Measurements from ENCODE around the gene WAC.
"Not testable (repeated sequence)": the region's sequence is repeated elsewhere in the genome, so short reads cannot be mapped to it uniquely, and the experiment has no call there.

Gene WAC

DNA sequence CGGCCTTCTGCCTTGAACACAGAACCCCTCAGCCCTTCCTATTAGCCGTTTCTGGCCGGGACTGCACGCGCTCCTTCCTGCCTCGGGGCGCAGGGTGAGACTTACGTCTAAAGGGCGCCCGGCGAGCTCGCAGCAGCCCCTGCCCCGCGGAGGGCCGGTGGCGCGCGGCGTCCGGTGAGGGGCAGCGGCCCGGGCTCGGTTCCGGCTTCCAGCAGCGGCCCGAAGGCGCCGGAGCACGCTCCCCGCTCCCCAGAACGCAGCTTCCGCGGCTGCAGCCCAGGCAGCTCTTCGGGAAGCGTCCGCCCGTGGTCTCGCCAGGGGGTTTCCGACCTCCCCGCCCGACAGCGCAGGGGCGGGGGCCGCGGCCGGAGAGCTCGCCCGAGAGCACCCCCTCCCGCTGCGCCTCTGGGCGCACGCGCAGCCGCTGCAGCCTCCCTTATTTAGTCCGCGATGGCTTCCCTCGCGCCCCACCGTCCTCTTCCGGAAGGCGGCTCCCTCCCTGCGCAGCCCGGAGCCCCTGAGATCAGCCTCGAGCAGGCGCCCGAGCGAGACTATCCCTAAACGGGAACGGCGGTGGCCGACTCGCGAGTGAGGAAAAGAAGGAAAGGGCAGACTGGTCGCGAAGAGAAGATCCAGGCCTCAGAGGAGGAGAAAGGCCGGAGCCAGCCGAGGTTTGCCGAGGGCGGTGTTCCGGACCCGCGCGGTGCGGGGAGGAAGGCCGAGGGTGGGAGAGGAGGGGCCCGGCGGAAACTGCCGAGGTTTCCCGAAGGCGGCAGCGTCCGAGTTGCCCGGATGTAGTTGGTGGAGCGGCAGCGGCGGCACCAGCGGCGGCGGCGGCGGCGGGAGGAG lies at the start of gene WAC:
WAC (plus strand) TSS at position 782 of the 849 bp plus-strand sequence. CDS start 462 bp downstream, outside the sequence.
- DNase-seq (ENCODE audit: low read depth): peak; percentile 97

- no peak for DNase-seq (ENCODE audit: low read depth)
Measured at GRCh38 chr10:28489206-28489605, 43.7 kb upstream of the WAC start.

DNA sequence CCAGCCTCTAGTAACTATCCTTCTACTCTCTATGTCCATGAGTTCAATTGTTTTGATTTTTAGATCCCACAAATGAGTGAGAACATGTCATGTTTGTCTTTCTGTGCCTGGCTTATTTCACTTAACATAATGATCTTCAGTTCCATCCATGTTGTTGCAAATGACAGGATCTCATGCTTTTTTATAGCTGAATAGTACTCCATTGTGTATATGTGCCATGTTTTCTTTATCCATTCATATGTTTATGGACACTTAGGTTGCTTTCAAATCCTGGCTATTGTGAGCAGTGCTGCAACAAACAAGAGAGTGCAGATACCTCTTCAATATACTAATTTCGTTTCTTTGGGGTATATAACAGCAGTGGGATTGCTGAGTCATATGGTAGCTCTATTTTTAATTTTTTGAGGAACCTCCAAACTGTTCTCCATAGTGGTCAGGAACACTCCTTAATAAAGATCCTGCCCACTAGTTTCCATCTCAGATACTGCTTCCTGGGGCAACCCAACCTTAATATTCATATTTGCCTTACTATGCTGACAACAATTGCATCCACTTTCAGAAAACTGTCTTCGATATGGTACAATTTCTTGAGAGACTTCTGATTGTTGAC lies 42.6 kb upstream of the WAC start:
- DNase-seq (ENCODE audit: low read depth): not testable (repeated sequence)

- DNase-seq (ENCODE audit: low read depth): no peak
Measured at GRCh38 chr10:28492116-28492920, 40.6 kb upstream of the WAC start.

DNA sequence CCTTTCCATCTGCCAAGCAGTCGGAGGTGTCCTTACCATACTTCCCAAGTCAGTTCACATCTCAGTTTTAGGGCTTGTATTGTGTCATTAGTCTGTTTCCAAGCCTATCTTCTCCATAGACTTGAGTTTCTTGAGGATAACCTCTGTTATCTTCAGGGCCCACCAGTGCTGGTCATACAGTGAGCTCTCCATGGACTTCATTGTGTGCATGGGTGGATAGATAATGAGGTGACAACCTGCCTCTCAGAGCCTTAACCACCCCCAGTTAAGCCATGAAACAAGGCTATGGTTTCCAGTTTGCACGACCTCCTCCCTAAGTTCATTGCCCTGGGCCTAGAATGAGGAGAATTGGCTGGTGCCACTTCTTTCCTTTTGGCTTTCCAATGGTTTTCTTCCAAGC lies 38.5 kb upstream of the WAC start:
- no peak for DNase-seq (ENCODE audit: low read depth)

GRCh38 chr10:28495084-28495483 lies 37.8 kb upstream of the WAC start:
- no peak for DNase-seq (ENCODE audit: low read depth)

DNA sequence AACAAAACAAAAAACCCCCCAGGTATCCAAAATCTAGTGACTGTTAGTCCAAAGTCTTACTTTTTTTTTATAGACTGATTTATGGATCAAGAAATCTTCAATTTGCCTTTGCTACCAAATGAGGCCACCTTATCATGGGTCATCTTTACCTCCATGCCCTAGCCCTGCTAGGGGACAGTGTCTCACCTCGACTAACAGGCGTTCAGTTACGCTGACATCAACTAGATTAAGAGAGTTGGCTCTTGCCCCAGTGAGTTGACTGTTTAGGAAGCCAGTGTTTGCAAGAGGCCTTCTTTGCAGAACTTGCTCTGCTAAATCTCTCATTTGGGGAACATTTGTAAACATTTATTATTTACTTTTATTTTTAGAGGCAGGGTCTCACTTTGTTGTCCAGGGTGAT lies 36.9 kb upstream of the WAC start:
- no peak for DNase-seq (ENCODE audit: low read depth)

DNA sequence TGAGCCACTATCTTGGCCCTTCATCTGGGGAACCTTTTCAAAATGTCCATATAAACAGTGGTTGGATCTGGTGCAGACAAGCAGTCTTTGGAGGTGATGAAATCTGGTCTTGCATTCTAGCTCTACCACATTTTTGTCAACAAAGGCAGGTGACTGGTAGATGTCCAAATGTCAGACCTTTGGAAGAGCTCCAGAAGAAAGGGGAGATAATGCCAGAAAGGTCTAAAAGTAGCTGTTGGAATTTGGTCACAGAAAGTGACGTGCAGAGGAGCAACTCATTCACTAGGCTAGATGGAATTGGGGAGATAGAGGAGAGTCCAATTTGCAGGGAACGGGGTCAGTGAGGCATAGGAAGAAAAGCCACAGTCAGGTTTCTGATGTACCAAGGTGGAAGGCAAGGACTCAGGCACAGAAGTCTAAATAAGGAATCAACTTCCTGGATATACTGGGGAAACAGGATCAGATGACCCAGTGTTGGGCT lies 36.4 kb upstream of the WAC start:
- no peak for DNase-seq (ENCODE audit: low read depth)

GRCh38 chr10:28497313-28498126 lies 35.4 kb upstream of the WAC start:
- DNase-seq (ENCODE audit: low read depth): no peak

DNA sequence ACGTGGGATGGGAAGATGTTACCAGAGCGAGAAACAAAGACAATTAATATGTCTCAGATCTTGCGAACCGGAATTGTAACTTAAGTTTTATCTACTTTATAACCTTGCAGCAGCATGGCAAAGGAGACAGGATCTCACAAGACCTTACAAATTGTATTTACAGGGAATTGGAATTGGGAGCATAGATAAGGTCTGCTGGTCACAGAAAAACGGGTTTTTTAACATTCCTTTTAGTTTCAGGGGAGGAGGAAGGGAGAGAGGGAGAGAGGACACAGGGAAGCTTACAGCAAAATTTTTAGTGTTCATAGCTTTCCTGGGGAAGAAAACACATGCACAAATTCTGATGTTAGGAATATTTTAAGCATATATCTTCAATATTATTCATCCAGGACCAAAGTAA lies 32.7 kb upstream of the WAC start:
- DNase-seq (ENCODE audit: low read depth): not testable (repeated sequence)

- DNase-seq (ENCODE audit: low read depth): no peak
Measured at GRCh38 chr10:28503114-28503513, 29.8 kb upstream of the WAC start.

DNA sequence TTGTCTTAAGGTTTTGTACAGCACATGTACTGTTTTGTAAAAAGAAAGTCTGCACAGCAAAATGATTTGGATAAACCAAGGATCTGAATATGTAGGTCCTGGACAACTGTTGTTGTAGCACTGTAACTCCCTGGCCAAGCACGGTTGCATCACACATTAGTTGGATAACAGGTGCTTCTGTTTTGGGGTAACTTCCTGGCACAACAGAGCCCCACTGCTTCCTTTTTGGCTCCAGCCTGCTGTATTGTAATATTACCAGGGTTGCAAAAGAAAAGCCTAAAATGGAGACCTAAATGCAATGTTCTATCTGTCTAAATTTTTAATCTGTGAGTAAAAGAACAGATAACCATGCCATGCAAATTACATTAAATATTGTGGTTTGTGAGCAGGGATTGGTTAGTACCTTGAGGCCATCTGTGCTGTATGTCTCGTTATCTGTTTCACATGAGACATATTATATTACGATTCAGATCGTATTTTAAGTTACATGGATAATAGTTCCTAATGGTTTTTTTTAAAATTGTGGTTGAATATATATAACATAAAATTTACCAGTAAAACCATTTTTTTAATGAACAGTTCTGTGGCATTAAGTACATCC lies 27.5 kb upstream of the WAC start:
- DNase-seq (ENCODE audit: low read depth): no peak

GRCh38 chr10:28508304-28508925 lies 24.5 kb upstream of the WAC start:
- no peak for DNase-seq (ENCODE audit: low read depth)

- DNase-seq (ENCODE audit: low read depth): no peak
Measured at GRCh38 chr10:28509286-28509685, 23.6 kb upstream of the WAC start.

DNA sequence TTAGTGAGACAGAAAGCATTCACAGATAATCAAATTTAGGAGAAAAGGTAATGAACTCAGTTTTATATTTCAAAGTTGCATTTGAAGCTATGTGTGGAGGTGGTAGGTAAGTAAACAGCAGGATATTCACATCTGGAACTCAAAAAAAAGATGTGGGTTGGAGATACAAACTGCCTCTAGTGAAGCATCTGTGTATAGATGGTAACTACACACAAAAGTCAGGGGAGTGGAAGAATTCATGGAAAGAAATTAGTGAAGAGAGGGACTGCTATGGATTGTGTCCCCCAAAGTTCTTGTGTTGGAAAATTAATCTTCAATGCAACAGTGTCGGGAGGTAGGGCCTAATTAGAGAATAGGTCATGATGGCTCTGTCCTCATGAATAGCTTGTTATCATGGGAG lies 18.3 kb upstream of the WAC start:
- DNase-seq (ENCODE audit: low read depth): no peak

DNA sequence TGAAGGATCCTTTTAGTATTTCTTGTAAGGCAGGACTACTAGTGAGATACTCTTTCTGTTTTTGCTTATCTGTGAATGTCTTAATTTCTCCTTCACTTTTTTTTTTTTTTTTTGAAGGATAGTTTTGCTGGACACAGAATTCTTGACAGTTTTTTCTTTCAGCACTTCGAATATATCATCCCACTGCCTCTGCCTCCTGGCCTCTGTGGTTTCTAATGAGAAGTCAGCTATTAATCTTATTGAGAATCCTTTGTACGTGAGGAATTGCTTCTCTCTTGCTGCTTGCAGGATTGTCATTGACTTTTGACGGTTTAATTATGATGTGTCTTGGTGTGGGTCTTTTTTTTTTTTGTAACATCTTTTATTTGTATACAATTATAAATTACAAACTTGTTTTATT lies 12.6 kb upstream of the WAC start:
- DNase-seq (ENCODE audit: low read depth): no peak

DNA sequence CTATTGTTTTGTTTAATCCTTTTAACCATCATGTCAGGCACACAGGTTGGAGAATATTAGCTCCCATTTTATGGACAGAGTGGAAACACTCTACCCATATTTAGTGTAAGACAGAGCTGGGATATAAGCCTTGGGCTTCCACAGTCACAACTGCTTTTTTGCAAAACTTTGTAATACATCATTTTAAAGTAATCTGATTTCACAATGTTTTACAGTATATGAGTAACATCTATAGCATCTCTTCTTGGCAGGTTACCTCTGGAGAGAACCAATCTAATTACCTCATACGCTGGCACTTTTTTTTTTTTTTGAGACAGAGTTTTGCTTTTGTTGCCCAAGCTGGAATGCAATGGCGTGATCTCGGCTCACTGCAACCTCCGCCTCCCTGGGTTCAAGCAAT lies 12.1 kb upstream of the WAC start:
- DNase-seq (ENCODE audit: low read depth): not testable (repeated sequence)

- DNase-seq (ENCODE audit: low read depth): not testable (repeated sequence)
Measured at GRCh38 chr10:28521961-28522360, 11.0 kb upstream of the WAC start.

GRCh38 chr10:28523725-28524252 lies 9.1 kb upstream of the WAC start:
- no peak for DNase-seq (ENCODE audit: low read depth)

GRCh38 chr10:28530751-28531150 lies 2.2 kb upstream of the WAC start:
- DNase-seq (ENCODE audit: low read depth): no peak

DNA sequence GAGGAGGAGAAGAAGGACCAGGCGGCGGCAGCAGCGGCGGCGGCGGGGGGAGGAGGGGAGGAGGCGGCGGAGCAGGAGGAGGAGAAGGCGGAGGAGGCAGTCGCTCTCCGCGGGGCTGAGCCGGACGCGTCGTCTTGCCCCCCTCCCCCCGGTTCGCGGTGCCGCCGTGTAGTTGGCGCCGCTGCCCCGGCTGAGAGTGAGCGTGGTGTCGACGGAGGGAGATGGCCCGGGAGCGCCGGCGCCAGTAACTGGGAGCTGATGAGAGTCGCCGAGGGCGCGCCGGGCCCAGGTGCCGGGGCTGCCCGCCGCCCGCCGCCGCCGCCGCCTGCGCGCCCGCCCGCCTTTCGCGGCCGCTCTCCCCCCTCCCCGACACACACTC lies 257 bp downstream of the WAC start:
- no peak for DNase-seq (ENCODE audit: low read depth)
